Mesothelial cell of epicardium (in vitro differentiated cells): ENCODE measurements around the gene MOG. TPM values are rescaled to one million over a fixed set of nuclear protein-coding genes. Genes with fewer than 3 reads are reported as not detected.
"Not testable (repeated sequence)": the region's sequence is repeated elsewhere in the genome, so short reads cannot be mapped to it uniquely, and the experiment has no call there.

Experiments
- DNase-seq, 2 experiments: peaks; one replicate each; pipeline ENCODE4 v3.0.0; 2021; ENCODE audit warnings: low spot score in 2 of 2; ENCODE audit not compliant: unreplicated experiment in 2 of 2
- H3K27ac Mint-ChIP-seq: 2 replicates; pipeline ENCODE4 v1.8.0; 2021; ENCODE audit warnings: mixed read lengths
- H3K27me3 Mint-ChIP-seq: 2 replicates; pipeline ENCODE4 v1.8.0; 2021; ENCODE audit warnings: low read depth, mixed read lengths
- H3K36me3 Mint-ChIP-seq: 2 replicates; pipeline ENCODE4 v1.8.0; 2021; ENCODE audit warnings: mixed read lengths
- H3K4me1 Mint-ChIP-seq: 2 replicates; pipeline ENCODE4 v1.8.0; 2021; ENCODE audit warnings: mixed read lengths
- H3K4me3 Mint-ChIP-seq: 2 replicates; pipeline ENCODE4 v1.8.0; 2021; ENCODE audit warnings: mild to moderate bottlenecking, moderate library complexity, mixed read lengths
- H3K9me3 Mint-ChIP-seq: 2 replicates; pipeline ENCODE4 v1.8.0; 2021; ENCODE audit warnings: mixed read lengths
- CTCF ChIP-seq: fragments of 200-600 bp; sonication (generic); IDR thresholded peaks from one replicate; pipeline ENCODE4 v1.5.0; 2021; ENCODE audit warnings: antibody characterized with exemption; ENCODE audit not compliant: unreplicated experiment
- total RNA-seq: library from RNA; stranded (reverse); gene quantifications from 3 replicates; pipeline ENCODE4 v1.2.1, GENCODE V29; 2021

The MOG gene
- total RNA-seq, 1 donor from 2014 or later = 0.65 TPM

- no peak overlapping the region for H3K4me3 Mint-ChIP-seq
- no peak for TF ChIP-seq CTCF
- no peak overlapping the region for H3K27ac Mint-ChIP-seq
- H3K36me3 Mint-ChIP-seq = no peaks in the 10 kb centered on the region
- H3K27me3 Mint-ChIP-seq = peaks cover 6% of the 10 kb centered on the region
- no peak for DNase-seq
- H3K4me1 Mint-ChIP-seq = peaks cover 16% of the 10 kb centered on the region
- no peaks in the 10 kb centered on the region for H3K9me3 Mint-ChIP-seq
These were observed 1.2 kb upstream of the MOG start for GRCh38 chr6:29655658-29656057.

- no peak for TF ChIP-seq CTCF
- H3K4me1 Mint-ChIP-seq = peaks cover 16% of the 10 kb centered on the region
- no peak for DNase-seq
These were observed 735 bp upstream of the MOG start for GRCh38 chr6:29656157-29656556.

GRCh38 chr6:29661071-29661470, 4.2 kb downstream of the MOG start:
- peak overlapping the region; percentile 33 for H3K27ac Mint-ChIP-seq
- H3K27me3 Mint-ChIP-seq = peaks cover 19% of the 10 kb centered on the region
- DNase-seq = no peak
- no peaks in the 10 kb centered on the region for H3K9me3 Mint-ChIP-seq
- peaks cover 39% of the 10 kb centered on the region for H3K4me1 Mint-ChIP-seq
- H3K4me3 Mint-ChIP-seq = no peak overlapping the region
- no peaks in the 10 kb centered on the region for H3K36me3 Mint-ChIP-seq
- no peak for TF ChIP-seq CTCF

More at GRCh38 chr6:29656157-29656556, 735 bp upstream of the MOG start:
- H3K9me3 Mint-ChIP-seq = no peaks in the 10 kb centered on the region
- H3K27me3 Mint-ChIP-seq = peaks cover 10% of the 10 kb centered on the region
- no peaks in the 10 kb centered on the region for H3K36me3 Mint-ChIP-seq
- H3K27ac Mint-ChIP-seq = no peak overlapping the region
- no peak overlapping the region for H3K4me3 Mint-ChIP-seq

GRCh38 chr6:29661502-29662141, 4.7 kb downstream of the MOG start:
- DNase-seq, H3K9me3 Mint-ChIP-seq, H3K4me3 Mint-ChIP-seq, H3K36me3 Mint-ChIP-seq: not testable (repeated sequence)
- Mint-ChIP-seq H3K27ac (peak overlapping the region; percentile 85), H3K27me3 (peaks cover 18% of the 10 kb centered on the region), H3K4me1 (peaks cover 34% of the 10 kb centered on the region)

- H3K27me3 Mint-ChIP-seq = peaks cover 30% of the 10 kb centered on the region
- H3K27ac Mint-ChIP-seq = peak overlapping the region; percentile 3
- no peak for TF ChIP-seq CTCF
- H3K4me1 Mint-ChIP-seq = peaks cover 25% of the 10 kb centered on the region
- H3K9me3 Mint-ChIP-seq = no peaks in the 10 kb centered on the region
- no peak for DNase-seq
- no peaks in the 10 kb centered on the region for H3K36me3 Mint-ChIP-seq
- no peak overlapping the region for H3K4me3 Mint-ChIP-seq
These were observed 6.6 kb downstream of the MOG start for GRCh38 chr6:29663300-29664042.
